Mesendoderm (in vitro differentiated cells): Measurements from ENCODE around the gene GREB1.

Experiments
- DNase-seq: peaks from one replicate; pipeline ENCODE4 v3.0.0; 2013
- H2AK5ac ChIP-seq: 2 replicates; pipeline ENCODE4 v1.6.1; 2013; ENCODE audit warnings: low read length, inconsistent platforms
- H2BK120ac ChIP-seq: 2 replicates; pipeline ENCODE4 v1.6.1; 2013; ENCODE audit warnings: low read depth, mild to moderate bottlenecking, low read length, moderate library complexity, mixed read lengths
- H2BK15ac ChIP-seq: replicated peaks from 2 replicates; pipeline ENCODE4 v1.6.1; 2013; ENCODE audit warnings: low read depth, mild to moderate bottlenecking, moderate library complexity
- H2BK5ac ChIP-seq: 2 replicates; pipeline ENCODE4 v1.6.1; 2013; ENCODE audit warnings: low read length, inconsistent platforms
- H3K18ac ChIP-seq: 2 replicates; pipeline ENCODE4 v1.6.1; 2013; ENCODE audit warnings: mild to moderate bottlenecking, low read length, mixed read lengths
- H3K23ac ChIP-seq: one replicate; pipeline ENCODE4 v1.6.1; 2013; ENCODE audit warnings: low read length
- H3K27ac ChIP-seq: 2 replicates; pipeline ENCODE4 v1.5.1; 2013; ENCODE audit warnings: low read depth, mild to moderate bottlenecking, inconsistent platforms, low read length, moderate library complexity
- H3K27me3 ChIP-seq: 2 replicates; pipeline ENCODE4 v1.6.1; 2013; ENCODE audit warnings: low read length, control low read depth, mild to moderate bottlenecking, inconsistent platforms; ENCODE audit not compliant: insufficient read depth, poor library complexity
- H3K36me3 ChIP-seq: 2 replicates; pipeline ENCODE4 v1.6.1; 2013; ENCODE audit warnings: low read length, inconsistent platforms; ENCODE audit not compliant: control insufficient read depth, insufficient read depth
- H3K4ac ChIP-seq: one replicate; pipeline ENCODE4 v1.6.1; 2013; ENCODE audit warnings: low read depth, mild to moderate bottlenecking, low read length, moderate library complexity
- H3K4me1 ChIP-seq: 2 replicates; pipeline ENCODE4 v1.6.1; 2013; ENCODE audit warnings: low read depth, low read length, inconsistent platforms; ENCODE audit not compliant: control insufficient read depth
- H3K4me2 ChIP-seq: 2 replicates; pipeline ENCODE4 v1.6.1; 2013; ENCODE audit warnings: low read length
- H3K4me3 ChIP-seq: 2 replicates; pipeline ENCODE4 v1.5.1; 2013; ENCODE audit warnings: mild to moderate bottlenecking, low read length
- H3K56ac ChIP-seq: one replicate; pipeline ENCODE4 v1.6.1; 2013; ENCODE audit warnings: low read length
- H3K79me1 ChIP-seq: 2 replicates; pipeline ENCODE4 v1.6.1; 2013; ENCODE audit warnings: low read length, inconsistent platforms
- H3K79me2 ChIP-seq: 2 replicates; pipeline ENCODE4 v1.6.1; 2013; ENCODE audit warnings: mild to moderate bottlenecking, low read length; ENCODE audit not compliant: control insufficient read depth, insufficient read depth
- H3K9ac ChIP-seq: 2 replicates; pipeline ENCODE4 v1.6.1; 2013; ENCODE audit warnings: low read length, inconsistent platforms
- H4K5ac ChIP-seq: one replicate; pipeline ENCODE4 v1.6.1; 2013; ENCODE audit warnings: low read length
- H4K8ac ChIP-seq: one replicate; pipeline ENCODE4 v1.6.1; 2013; ENCODE audit warnings: low read depth, mild to moderate bottlenecking, control low read depth, low read length, moderate library complexity
- WGBS: extraction: QIAGEN DNeasy Blood & Tissue Kit; methylation state at CpG from one replicate; pipeline ENCODE4 v1.1.7; 2013; ENCODE audit warnings: low lambda C conversion rate, missing lambda C conversion rate; ENCODE audit not compliant: insufficient coverage; ENCODE audit errors: extremely low coverage; 5-methylcytosine and 5-hydroxymethylcytosine counted together

GREB1 gene

DNA sequence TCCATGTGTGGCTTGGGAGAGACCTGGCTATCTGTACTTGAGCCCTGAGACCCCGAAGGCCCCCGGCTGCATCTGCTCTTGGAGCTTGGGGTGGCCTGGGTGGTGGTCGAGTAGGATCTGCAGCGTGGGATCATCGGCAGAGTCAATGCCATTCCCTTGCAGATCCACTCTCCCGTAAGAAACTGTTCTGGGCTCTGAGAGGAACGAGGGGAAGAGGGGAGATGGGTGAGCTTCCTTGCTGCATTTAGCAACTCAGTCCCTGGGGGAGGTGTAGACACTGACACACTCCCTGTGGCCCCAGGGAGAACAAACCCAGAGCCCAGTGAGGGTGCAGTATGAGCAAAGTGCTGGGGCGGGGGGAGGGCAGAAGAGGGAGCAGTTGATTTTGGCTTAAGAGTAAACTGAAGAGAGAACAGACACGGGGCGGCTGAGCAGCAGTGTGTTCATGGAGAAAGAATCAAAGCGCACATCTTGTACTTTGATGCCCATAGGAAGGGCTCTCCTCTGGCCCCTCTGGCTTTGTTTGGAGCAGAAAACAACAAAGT lies 8.5 kb downstream of the GREB1 start:
- Histone ChIP-seq H3K56ac (peak overlapping the region; percentile 6), H3K4ac (no peak overlapping the region), H3K27ac (no peak overlapping the region), H3K18ac (peak overlapping the region; percentile 20), H3K4me3 (no peak overlapping the region), H4K8ac (no peak overlapping the region), H3K23ac (no peak overlapping the region), H3K36me3 (no peaks in the 10 kb centered on the region), H3K79me2 (no peaks in the 10 kb centered on the region), H2BK120ac (no peak overlapping the region), H3K4me1 (peaks cover 22% of the 10 kb centered on the region), H3K79me1 (no peaks in the 10 kb centered on the region), H3K9ac (no peak overlapping the region), H3K4me2 (no peak overlapping the region), H4K5ac (no peak overlapping the region), H3K27me3 (no peaks in the 10 kb centered on the region), H2BK15ac (no peak overlapping the region), H2AK5ac (no peak overlapping the region), H2BK5ac (no peak overlapping the region)
- WGBS = no CpG with 5 or more reads among the region's 11 CpGs
- DNase-seq = no peak

DNA sequence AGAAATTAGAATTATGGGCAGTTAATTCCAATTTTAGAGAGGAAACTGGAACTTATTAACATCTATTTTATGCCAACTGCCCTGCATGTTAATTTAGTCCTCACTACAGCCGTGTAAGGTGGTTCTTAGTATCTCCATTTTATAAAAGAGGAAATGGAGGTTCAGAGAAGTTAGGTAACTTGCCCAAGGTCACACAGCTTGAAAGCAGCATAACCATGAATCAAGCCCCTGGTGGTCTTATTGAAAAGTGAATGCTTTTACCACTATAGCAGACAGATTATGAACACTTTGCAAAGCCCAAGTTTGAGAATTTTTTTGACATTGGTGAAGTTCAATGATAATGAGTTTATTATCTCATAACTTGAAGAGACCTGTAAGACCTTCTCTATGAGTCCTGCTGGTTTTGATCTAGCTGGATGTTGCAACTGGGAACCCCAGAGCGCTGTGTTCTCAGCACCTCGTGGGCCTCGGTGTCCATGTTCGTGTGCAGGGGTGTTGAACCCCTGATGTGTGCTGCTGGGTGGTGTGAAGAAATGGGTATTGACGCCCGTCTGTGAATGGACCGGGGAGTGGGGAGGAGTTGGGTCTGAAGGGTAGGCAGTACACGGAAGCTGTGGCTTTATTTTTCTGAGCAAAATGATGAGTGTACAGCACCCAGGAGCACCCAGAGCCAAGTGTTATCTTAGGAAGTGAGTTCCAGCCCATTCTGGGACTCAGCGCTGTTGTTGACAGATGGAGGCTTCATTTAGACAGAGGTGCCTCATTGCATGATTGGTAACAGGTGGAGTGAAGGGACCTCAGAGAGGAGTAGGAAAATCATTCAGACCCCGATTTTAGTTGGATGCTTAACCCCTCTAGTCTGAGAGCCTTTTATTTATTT lies 9.7 kb downstream of the GREB1 start:
- no peak overlapping the region for H2BK5ac ChIP-seq
- H3K27ac ChIP-seq = no peak overlapping the region
- no CpG with 5 or more reads among the region's 11 CpGs for WGBS
- H2AK5ac ChIP-seq = no peak overlapping the region
- H3K9ac ChIP-seq = no peak overlapping the region
- no peak overlapping the region for H3K4me3 ChIP-seq
- H3K79me1 ChIP-seq = peaks cover 2% of the 10 kb centered on the region
- H3K4ac ChIP-seq = no peak overlapping the region
- peaks cover 22% of the 10 kb centered on the region for H3K4me1 ChIP-seq
- H3K56ac ChIP-seq = no peak overlapping the region
- no peak overlapping the region for H3K18ac ChIP-seq
- no peak overlapping the region for H2BK120ac ChIP-seq
- no peaks in the 10 kb centered on the region for H3K36me3 ChIP-seq
- no peak overlapping the region for H3K23ac ChIP-seq
- no peak overlapping the region for H2BK15ac ChIP-seq
- no peak for DNase-seq
- H3K27me3 ChIP-seq = no peaks in the 10 kb centered on the region
- H4K8ac ChIP-seq = no peak overlapping the region
- no peak overlapping the region for H3K4me2 ChIP-seq
- H4K5ac ChIP-seq = no peak overlapping the region
- no peaks in the 10 kb centered on the region for H3K79me2 ChIP-seq

DNA sequence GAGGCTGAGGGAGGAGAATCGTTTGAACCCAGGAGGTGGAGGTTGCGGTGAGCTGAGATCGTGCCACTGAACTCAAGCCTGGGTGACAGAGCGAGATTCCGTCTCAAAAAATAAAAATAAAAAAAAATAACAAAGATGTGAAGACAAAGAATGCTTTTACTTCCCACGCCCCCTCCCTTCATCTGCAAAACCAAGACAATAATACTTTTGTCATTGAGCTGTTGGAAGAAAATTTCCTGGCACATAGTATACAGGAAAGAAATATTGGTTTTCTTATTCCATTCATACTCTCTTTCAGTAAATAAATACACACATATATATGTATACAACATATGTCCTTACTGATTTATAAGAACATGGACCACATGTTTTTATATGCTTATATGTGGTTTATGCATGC lies 12.2 kb downstream of the GREB1 start:
- H3K36me3 ChIP-seq = no peaks in the 10 kb centered on the region
- DNase-seq = no peak
- no peak overlapping the region for H4K5ac ChIP-seq
- H3K4me2 ChIP-seq = no peak overlapping the region
- no peak overlapping the region for H2BK120ac ChIP-seq
- no peak overlapping the region for H2BK15ac ChIP-seq
- peaks cover 14% of the 10 kb centered on the region for H3K4me1 ChIP-seq
- no peak overlapping the region for H3K18ac ChIP-seq
- WGBS = no CpG with 5 or more reads among the region's 6 CpGs
- no peak overlapping the region for H3K23ac ChIP-seq
- H3K27ac ChIP-seq = no peak overlapping the region
- H3K79me2 ChIP-seq = no peaks in the 10 kb centered on the region
- peaks cover 2% of the 10 kb centered on the region for H3K79me1 ChIP-seq
- no peak overlapping the region for H3K4me3 ChIP-seq
- H4K8ac ChIP-seq = no peak overlapping the region
- H3K56ac ChIP-seq = no peak overlapping the region
- H3K9ac ChIP-seq = no peak overlapping the region
- no peaks in the 10 kb centered on the region for H3K27me3 ChIP-seq
- no peak overlapping the region for H3K4ac ChIP-seq
- no peak overlapping the region for H2BK5ac ChIP-seq
- H2AK5ac ChIP-seq = no peak overlapping the region

DNA sequence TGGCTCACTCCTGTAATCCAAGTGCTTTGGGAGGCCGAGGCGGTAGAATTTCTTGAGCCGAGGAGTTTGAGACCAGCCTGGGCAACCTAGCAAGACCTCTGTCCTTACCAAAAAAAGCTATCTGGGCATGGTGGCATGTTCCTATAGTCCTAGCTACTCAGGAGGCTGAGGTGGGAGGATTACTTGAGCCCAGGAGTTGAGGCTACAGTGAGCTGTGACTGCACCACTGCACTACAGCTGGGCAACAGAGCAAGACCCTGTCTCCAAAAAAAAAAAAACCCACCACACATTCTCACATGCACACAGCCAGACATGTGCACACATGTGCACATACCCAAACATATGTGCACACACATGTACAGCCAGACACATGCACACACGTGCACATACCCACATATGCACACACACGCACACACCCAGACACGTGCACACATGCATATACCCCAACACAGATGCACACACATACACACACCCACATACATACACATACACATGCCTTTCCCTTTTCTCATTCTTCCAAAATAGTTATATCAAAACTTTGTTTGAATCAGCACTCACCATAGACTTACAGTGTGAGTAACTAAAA lies 14.2 kb downstream of the GREB1 start:
- Histone ChIP-seq H3K56ac (no peak overlapping the region), H3K79me2 (no peaks in the 10 kb centered on the region), H3K4me3 (no peak overlapping the region), H3K23ac (no peak overlapping the region), H3K18ac (no peak overlapping the region), H2AK5ac (no peak overlapping the region), H3K4me2 (no peak overlapping the region), H3K4ac (no peak overlapping the region), H2BK120ac (no peak overlapping the region), H2BK15ac (no peak overlapping the region), H3K9ac (no peak overlapping the region), H2BK5ac (no peak overlapping the region), H3K79me1 (peaks cover 4% of the 10 kb centered on the region), H4K8ac (no peak overlapping the region), H3K36me3 (no peaks in the 10 kb centered on the region), H4K5ac (no peak overlapping the region), H3K27ac (no peak overlapping the region), H3K4me1 (peaks cover 8% of the 10 kb centered on the region), H3K27me3 (no peaks in the 10 kb centered on the region)
- no CpG with 5 or more reads among the region's 6 CpGs for WGBS
- DNase-seq = no peak

DNA sequence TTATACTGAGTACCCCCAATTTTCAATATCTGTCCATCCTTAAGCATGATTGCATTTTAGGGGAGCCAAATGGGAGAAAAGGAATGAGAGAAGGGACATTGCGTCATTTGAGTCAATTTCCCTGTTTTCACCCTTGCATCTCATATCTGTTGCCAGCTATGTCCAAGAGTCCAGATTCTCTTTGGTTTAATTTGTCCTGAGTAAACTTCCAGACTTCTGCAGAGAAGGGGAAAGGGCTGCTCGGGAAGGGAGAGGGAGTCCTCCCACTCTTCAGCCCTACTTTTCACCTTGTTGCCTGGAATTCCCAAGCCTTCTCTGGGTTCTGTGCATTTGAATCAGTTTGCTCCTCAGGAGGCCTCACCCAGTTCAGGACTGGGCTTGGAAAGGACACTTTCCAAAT lies 16.5 kb downstream of the GREB1 start:
- H3K4me2 ChIP-seq = no peak overlapping the region
- no peak overlapping the region for H2BK15ac ChIP-seq
- no peak overlapping the region for H2AK5ac ChIP-seq
- no peak overlapping the region for H3K23ac ChIP-seq
- peaks cover 4% of the 10 kb centered on the region for H3K79me1 ChIP-seq
- peak overlapping the region; percentile 94 for H3K18ac ChIP-seq
- no CpG with 5 or more reads among the region's 2 CpGs for WGBS
- H3K4me3 ChIP-seq = no peak overlapping the region
- no peak overlapping the region for H4K8ac ChIP-seq
- peaks cover 8% of the 10 kb centered on the region for H3K4me1 ChIP-seq
- H3K27ac ChIP-seq = peak overlapping the region; percentile 41
- no peak overlapping the region for H3K56ac ChIP-seq
- no peak overlapping the region for H2BK120ac ChIP-seq
- H3K4ac ChIP-seq = peak overlapping the region; percentile 2
- H4K5ac ChIP-seq = no peak overlapping the region
- H3K36me3 ChIP-seq = no peaks in the 10 kb centered on the region
- H3K9ac ChIP-seq = no peak overlapping the region
- no peaks in the 10 kb centered on the region for H3K27me3 ChIP-seq
- H2BK5ac ChIP-seq = peak overlapping the region; percentile 25
- DNase-seq = no peak
- H3K79me2 ChIP-seq = no peaks in the 10 kb centered on the region
